ENCODE results near the gene HTATSF1.
A peak's percentile ranks its signal among the peaks of the same experiment; 100 is the strongest.

The HTATSF1 gene

DNA sequence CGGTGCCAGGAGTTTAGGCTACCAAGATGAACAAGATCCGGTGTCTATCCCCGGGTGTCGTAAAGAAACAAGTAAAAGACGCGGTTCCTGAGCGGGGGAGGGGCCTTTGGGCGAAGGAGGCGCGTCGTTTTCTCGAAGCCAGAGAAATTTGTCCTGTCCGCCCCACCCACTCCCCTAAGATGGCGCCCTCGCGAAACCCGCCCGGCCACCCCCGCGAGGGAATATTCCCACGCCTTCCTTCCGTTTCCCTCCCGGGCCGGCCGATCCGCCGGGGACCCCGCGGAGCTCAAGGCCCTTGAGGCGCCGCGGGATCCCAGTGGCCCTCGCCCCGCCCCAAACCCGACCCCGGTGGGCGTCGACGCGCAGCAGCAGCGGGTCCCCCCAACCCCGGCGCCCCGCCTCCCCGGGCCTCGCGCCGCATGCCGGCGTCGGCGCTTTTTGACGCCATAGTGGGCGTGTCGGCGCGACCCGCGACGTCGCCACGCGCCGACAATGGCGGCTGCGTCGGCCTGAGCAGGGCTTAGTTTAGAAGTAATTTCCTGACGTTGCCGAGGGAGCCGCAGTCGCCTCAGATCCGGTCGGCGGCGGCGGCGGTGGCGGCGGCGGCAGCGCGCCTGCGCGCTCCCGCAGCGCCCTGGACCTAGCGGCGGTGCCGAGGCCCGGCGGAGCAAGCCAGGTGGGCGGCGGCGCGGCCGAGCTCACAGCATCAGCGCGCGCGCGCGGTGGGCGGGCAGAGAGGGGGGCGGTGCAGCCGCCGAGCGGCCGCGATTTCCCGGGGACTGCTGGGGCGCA, 432 bp upstream of the HTATSF1 start:
- peak; percentile 89 for DNase-seq

GRCh38 chrX:136519069-136519468, 21.7 kb downstream of the HTATSF1 start:
- DNase-seq: no peak

GRCh38 chrX:136523770-136524169, 26.4 kb downstream of the HTATSF1 start:
- no peak for DNase-seq

- DNase-seq: no peak
Observed at GRCh38 chrX:136525738-136526606, 28.6 kb downstream of the HTATSF1 start.

DNA sequence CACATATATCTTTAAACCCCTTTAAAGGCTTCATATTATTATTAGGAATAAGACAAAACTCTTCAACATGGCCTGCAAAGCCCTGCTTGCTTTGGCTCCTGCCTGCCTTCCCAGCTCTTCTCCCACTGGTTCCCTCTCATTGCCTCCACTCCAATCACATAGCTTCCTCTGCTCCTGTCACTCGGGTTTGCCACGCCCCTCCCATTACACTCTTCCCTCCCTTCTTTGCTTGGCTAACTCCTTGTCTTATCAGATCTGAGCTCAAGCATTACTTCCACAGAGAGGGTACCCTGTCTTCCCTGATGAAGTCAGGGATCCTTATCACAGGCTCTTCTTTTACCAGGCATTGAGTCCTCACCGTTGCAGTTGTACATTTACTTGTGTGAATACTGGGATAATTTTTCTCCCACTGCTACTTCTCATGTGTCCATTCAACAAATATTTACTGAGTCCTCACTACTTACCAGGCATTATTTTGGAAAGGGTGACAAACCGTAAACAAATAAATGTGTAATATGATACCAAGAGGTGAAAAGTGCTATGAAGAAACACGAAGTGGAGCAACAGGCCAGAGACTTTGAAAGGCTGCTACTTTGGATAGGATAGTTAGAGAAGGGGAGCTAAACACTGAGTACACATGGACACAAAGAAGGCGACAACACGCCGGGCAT, 31.4 kb downstream of the HTATSF1 start:
- DNase-seq: no peak

- DNase-seq: no peak
Observed at GRCh38 chrX:136529795-136530194, 32.4 kb downstream of the HTATSF1 start.

DNA sequence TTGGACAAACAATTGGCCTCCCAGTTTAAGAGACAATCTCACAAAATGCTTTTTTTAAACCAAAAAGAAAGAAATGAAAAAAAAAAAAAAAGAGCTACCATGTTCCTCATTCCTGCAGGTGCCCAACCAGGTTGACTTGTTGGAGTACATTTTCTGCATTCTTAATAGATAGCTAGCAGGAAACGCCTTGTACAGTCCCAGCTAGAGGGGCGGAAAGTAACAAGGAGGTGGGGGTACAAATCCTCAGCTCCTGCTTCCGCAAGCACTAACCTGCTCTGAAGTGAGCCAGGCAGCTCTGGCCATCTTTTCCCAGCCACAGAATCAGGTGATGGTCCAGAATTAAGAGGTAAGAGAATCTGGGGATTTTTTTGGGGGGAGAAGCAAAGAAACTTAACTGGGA, 34.6 kb downstream of the HTATSF1 start, which contains the start of gene VGLL1:
Gene VGLL1, plus strand, starts transcription at position 265 of the 400 bp plus-strand sequence. CDS start 3,806 bp downstream, outside the sequence.
- DNase-seq: no peak

DNA sequence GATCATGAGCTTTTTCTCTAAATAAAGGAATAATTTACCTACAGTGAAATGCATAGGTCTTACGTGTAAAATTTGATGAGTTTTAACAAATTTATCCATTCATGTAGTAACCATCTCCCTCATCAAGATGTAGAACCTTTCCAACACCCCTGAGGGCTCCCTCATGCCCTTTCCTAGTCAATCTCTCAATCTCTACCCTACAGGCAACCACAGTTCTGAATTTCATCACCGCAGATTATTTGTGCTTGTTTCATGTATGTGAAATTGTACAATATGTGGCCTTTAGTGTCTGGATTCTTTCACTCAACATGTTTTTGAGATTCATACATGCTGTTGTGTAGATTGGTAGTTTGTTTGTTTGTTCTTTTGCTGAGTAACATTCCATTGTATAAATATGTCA, 36.7 kb downstream of the HTATSF1 start:
- no peak for DNase-seq

DNA sequence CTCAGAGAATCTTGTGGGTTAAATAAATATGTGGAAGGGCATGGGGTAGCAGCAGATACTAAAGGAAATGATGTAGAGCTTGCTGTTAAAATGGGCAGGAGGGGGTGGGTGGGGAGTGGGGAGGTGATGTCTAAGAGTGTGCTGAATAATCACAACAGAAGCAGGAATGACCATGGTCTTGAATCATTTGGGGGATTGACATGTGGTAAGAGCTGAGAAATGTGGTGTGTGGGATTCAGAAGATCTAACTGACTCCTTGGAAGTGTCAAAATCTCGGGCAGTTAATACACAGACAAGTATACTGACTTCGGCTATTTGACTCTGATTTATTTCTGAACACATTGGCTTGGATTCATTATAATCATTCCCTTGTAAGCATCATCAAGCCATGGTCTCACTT, 41.4 kb downstream of the HTATSF1 start:
- no peak for DNase-seq

- no peak for DNase-seq
Observed at GRCh38 chrX:136540226-136540625, 42.8 kb downstream of the HTATSF1 start.

DNA sequence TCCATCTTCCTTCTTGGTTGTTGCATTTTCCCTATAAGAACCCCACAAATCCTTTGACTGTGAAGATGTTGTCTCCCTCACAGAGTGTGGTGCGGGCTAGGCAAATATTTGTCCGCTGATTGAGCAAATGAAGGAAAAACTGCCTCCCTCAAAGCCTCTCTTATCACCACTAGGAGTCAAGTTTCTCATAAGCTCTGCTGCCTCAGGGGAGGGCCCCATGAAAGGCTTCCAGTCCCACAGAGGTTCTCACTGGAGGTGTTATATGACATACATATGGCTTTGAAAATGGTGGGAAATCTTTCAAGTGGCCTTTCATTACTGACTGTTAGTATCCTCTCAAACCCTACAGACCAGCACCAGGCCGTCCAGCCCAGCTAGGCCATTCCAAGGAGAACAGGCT, 43.9 kb downstream of the HTATSF1 start:
- no peak for DNase-seq

GRCh38 chrX:136542281-136542680, 44.9 kb downstream of the HTATSF1 start:
- no peak for DNase-seq

DNA sequence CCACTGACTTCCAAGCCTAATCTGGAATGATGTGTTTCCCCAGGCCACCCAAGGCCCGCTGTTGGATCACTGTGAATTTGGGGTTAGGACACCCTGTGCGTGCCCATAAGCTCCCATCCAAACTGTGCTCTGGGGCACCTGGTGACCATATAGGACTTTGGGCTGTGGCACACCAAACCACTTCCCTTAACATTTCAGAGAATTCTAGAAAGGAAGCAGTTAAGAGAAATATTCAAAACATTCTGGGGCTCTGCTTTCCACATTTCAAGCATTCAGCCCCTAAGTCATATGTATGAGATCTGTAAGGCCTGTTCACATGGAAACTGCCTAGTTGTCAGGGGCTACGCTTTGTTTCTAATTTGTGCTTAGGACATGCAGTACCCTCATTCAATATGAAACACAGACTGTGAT, 49.0 kb downstream of the HTATSF1 start:
- DNase-seq: no peak

DNA sequence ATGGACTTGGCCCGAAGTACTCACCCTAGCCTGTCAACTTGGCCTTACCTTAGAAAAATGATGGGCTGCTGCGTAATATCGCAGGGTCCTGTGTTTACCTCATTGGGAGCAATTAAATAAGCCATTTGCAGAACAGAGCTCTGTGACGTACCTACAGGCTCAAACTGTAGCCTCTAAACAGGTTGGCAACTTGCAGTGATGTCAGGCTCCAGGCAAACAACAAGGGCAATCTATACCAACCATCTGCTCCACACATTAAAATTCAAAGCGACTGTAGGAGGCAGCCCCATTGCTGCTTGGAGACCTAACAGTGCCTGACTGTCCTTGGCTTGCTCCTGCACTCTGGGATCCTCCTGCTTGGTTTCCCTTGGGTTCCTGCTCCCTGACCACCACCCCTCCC, 51.8 kb downstream of the HTATSF1 start:
- no peak for DNase-seq

DNA sequence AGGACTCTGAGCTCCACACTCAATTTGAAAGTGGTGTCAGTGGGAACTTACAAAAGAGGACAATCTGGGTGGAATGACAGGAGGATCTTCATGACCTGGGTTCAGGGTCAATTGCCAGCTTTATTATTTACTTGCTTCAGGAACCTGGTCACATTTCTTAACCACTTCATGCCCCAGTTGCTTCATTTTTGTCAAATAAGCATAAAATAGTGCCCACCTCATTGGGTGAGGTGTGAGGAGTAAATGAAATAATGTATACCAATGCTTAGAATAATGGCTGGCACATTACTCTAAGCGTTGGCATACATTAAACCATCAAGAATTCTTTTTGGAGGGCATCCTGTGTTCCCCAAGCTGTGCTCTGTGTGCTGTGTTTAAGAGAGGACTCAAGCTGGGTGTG, 54.0 kb downstream of the HTATSF1 start:
- no peak for DNase-seq

DNA sequence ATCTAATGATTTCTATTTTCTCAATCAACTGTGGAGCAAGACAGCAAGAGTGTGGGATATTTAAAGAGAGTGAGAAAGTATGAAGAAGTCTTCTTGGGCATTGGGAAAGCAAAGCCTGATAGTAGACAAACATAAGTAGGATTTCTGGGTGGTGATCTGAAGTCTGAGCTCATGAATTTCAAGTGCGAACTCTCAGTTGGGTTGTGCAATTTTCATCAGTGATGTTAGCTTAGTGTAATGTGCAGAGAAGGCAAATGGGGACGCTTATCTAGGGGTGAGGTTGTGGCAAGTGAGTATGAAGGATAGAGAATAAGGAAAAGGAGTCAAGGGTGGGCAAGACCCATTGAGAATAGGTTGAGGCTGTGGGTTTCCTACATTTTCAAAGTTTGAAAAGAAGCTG, 58.3 kb downstream of the HTATSF1 start:
- no peak for DNase-seq
